Measurements from ENCODE around the gene OR13C9. TPM values are rescaled to one million over a fixed set of nuclear protein-coding genes. Genes with fewer than 3 reads are reported as not detected.
"Not testable (repeated sequence)": the region's sequence is repeated elsewhere in the genome, so short reads cannot be mapped to it uniquely, and the experiment has no call there.

OR13C9 gene
- total RNA-seq, 1 experiment from 2014 or later, result not detected

- POLR2A ChIA-PET, result no interaction called here
- Histone ChIP-seq H3K4me3 (ENCODE audit: low read depth in 2 of 2, low read length in 2 of 2) (no peak overlapping the region), H3K36me3 (ENCODE audit: control insufficient read depth, insufficient read depth, low read length) (no peaks in the 10 kb centered on the region), H3K27ac (ENCODE audit: low read length) (no peak overlapping the region), H3K4me1 (ENCODE audit: control insufficient read depth, insufficient read depth, low read length) (no peaks in the 10 kb centered on the region), H3K9me3 (ENCODE audit: control insufficient read depth, insufficient read depth, low read depth, low read length) (no peaks in the 10 kb centered on the region), H3K27me3 (ENCODE audit: control insufficient read depth, insufficient read depth, low read length) (no peaks in the 10 kb centered on the region)
- intact Hi-C loops (cut with micrococcal nuclease; ENCODE audit: unreplicated experiment), result no loop called here
- TF ChIP-seq REST (IDR thresholded peaks at IDR 0.05; ENCODE audit: insufficient read depth in 1 of 2, low read depth in 2 of 2, low read length in 1 of 2) (no peak), POLR2AphosphoS5 (IDR thresholded peaks at IDR 0.05; ENCODE audit: low read depth, low read length) (no peak), TCF7L2 (IDR thresholded peaks at IDR 0.05; ENCODE audit: low read depth, low read length) (no peak), CTCF (IDR thresholded peaks at IDR 0.05) (no peak), SIN3A (IDR thresholded peaks at IDR 0.05; ENCODE audit: borderline replicate concordance, insufficient read depth, low read depth, low read length) (no peak)
- DNase-seq (ENCODE audit: low read depth, low spot score), result no peak
- in situ Hi-C loops (cut with HindIII; ENCODE audit: low pct_unique_long_range_greater_than_20kb, low sequenced_read_pairs), result no loop called here
- CTCF ChIA-PET, result no interaction called here
- no TSS peak for BruUV-seq (replicated peaks)
- ATAC-seq, result no peak
Measured at GRCh38 chr9:104604801-104605200, 13.2 kb downstream of the OR13C9 start.

- H3K9me3 ChIP-seq (ENCODE audit: control insufficient read depth, insufficient read depth, low read depth, low read length); in situ Hi-C loops (cut with HindIII; ENCODE audit: low pct_unique_long_range_greater_than_20kb, low sequenced_read_pairs); H3K36me3 ChIP-seq (ENCODE audit: control insufficient read depth, insufficient read depth, low read length); DNase-seq (ENCODE audit: low read depth, low spot score); ATAC-seq; H3K4me3 ChIP-seq (ENCODE audit: low read depth in 2 of 2, low read length in 2 of 2); H3K4me1 ChIP-seq (ENCODE audit: control insufficient read depth, insufficient read depth, low read length); H3K27me3 ChIP-seq (ENCODE audit: control insufficient read depth, insufficient read depth, low read length); H3K27ac ChIP-seq (ENCODE audit: low read length); BruUV-seq (replicated peaks); intact Hi-C loops (cut with micrococcal nuclease; ENCODE audit: unreplicated experiment); CTCF ChIA-PET; POLR2A ChIA-PET: not testable (repeated sequence)
Measured at GRCh38 chr9:104599313-104599712, 18.7 kb downstream of the OR13C9 start, which contains the start of gene OR13C5. Gene OR13C5 (minus strand): TSS chr9:104599413. CDS start chr9:104599413, 0 bp downstream.

- ATAC-seq; H3K9me3 ChIP-seq (ENCODE audit: control insufficient read depth, insufficient read depth, low read depth, low read length); H3K36me3 ChIP-seq (ENCODE audit: control insufficient read depth, insufficient read depth, low read length); BruUV-seq (replicated peaks); in situ Hi-C loops (cut with HindIII; ENCODE audit: low pct_unique_long_range_greater_than_20kb, low sequenced_read_pairs); H3K27ac ChIP-seq (ENCODE audit: low read length); POLR2A ChIA-PET; H3K4me3 ChIP-seq (ENCODE audit: low read depth in 2 of 2, low read length in 2 of 2); intact Hi-C loops (cut with micrococcal nuclease; ENCODE audit: unreplicated experiment); H3K4me1 ChIP-seq (ENCODE audit: control insufficient read depth, insufficient read depth, low read length); H3K27me3 ChIP-seq (ENCODE audit: control insufficient read depth, insufficient read depth, low read length); DNase-seq (ENCODE audit: low read depth, low spot score); CTCF ChIA-PET: not testable (repeated sequence)
Measured at GRCh38 chr9:104598749-104599148, 19.3 kb downstream of the OR13C9 start.
